PFSK-1 (cell line): ENCODE data around the gene ADGRB2.

ENCODE experiments used
- FOXP2 ChIP-seq: optimal IDR thresholded peaks from 2 replicates; pipeline ENCODE3; 2011; ENCODE audit warnings: borderline replicate concordance, control low read depth, inconsistent platforms; ENCODE audit not compliant: insufficient read depth; ENCODE audit errors: extremely low read length, extremely low read depth
- POLR2AphosphoS5 ChIP-seq: IDR thresholded peaks from 2 replicates; pipeline ENCODE4 v1.6.1; 2012; ENCODE audit warnings: low read depth, mild to moderate bottlenecking, control low read depth, low read length, moderate library complexity
- REST ChIP-seq, 2 experiments: IDR thresholded peaks; 2 replicates each; pipeline versions ENCODE4 v1.6.1 to v1.8.0; 2011 to 2012; ENCODE audit warnings: low read depth in 2 of 2, low read length in 2 of 2, control low read depth in 1 of 2, inconsistent platforms in 1 of 2, mild to moderate bottlenecking in 1 of 2, moderate library complexity in 1 of 2; ENCODE audit not compliant: insufficient read depth in 1 of 2
- SIN3A ChIP-seq: IDR thresholded peaks from 2 replicates; pipeline ENCODE4 v1.6.1; 2012; ENCODE audit warnings: mild to moderate bottlenecking, low read length, moderate library complexity, borderline replicate concordance; ENCODE audit not compliant: insufficient read depth
- TAF1 ChIP-seq: IDR thresholded peaks from 2 replicates; pipeline ENCODE4 v1.6.1; 2012; ENCODE audit warnings: low read length, control low read depth, borderline replicate concordance; ENCODE audit not compliant: insufficient read depth

Gene ADGRB2

DNA sequence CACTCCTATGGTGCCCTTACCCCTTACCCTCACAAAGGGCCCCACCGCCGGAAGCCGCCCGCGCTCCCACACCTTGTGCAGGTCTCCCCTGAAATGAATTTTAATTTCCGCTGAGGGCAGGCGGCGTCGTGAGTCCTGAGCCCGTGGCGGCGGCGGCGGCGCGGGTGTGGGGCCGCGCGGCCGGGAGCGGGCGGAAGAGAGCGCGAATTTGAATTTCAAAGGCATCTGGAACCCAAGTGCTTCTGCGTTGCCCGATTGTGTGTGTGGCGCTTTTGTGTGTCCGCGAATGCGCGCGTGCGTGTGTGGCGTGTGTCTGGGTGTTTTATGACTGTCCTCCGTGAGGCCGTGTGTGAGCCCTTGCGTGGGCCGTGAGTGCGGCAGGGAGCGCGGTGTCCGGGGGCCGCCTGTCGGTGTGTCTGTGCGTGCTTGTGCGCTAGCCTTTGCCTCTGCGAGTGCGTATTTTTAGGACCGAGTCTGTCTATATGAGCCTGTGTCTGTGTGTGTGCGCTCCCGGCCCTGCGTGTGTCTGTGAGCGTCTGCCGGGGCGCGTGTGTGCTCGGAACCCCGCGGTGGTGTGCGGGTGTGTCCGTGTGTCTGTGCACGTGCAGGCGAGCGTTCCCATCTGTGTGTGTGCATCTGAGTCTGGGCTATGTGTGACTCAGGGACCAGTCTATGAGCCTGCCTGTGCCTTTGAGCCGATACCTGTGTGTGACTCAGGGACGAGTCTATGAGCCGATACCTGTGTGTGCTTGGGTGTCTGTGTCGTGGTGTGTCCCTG is 7.9 kb upstream of the ADGRB2 start:
- TF ChIP-seq REST (IDR thresholded peaks at IDR 0.05; ENCODE audit: insufficient read depth in 1 of 2, low read depth in 2 of 2, low read length in 2 of 2) (no peak), POLR2AphosphoS5 (no peak), FOXP2 (no peak), SIN3A (no peak), TAF1 (no peak)

GRCh38 chr1:31769720-31770390 is 5.7 kb upstream of the ADGRB2 start:
- TF ChIP-seq POLR2AphosphoS5 (no peak), TAF1 (no peak), FOXP2 (no peak), SIN3A (no peak), REST (IDR thresholded peaks at IDR 0.05; ENCODE audit: insufficient read depth in 1 of 2, low read depth in 2 of 2, low read length in 2 of 2) (no peak)

DNA sequence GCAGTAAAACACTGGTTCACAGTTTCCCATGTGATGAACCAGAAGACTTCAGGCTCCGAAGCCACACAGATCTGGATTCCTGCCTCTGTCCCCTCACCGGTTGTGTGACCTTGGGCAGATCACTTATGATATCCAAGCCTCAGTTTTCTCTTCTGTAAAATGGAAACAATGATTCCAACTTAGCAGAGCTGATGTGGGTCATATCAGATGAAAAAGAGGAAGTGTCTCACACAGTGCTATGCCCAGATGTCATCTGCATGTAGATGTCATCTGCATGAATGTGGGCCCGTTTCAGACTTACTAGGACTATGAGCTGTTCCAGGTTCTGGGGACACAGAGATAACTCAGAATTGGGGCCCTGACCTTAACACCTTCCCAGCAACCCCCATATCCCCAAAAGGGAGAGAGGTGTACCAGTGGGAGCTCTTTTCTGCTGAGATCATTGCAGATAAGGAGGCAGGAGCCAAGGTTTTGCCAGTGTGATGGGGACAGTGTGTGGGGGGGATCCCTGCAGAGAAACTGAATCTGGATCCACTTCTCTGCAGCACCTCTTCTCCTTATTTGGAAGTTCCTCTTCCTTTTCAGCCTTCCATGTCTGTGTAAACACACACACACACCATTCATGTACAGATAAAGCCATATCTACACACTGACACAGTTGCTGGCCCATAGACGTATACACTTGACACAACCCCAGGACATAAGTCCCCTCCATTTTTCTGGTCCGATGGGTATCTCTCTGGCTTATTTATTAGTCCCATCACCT is 5.0 kb upstream of the ADGRB2 start:
- TF ChIP-seq FOXP2: no peak

DNA sequence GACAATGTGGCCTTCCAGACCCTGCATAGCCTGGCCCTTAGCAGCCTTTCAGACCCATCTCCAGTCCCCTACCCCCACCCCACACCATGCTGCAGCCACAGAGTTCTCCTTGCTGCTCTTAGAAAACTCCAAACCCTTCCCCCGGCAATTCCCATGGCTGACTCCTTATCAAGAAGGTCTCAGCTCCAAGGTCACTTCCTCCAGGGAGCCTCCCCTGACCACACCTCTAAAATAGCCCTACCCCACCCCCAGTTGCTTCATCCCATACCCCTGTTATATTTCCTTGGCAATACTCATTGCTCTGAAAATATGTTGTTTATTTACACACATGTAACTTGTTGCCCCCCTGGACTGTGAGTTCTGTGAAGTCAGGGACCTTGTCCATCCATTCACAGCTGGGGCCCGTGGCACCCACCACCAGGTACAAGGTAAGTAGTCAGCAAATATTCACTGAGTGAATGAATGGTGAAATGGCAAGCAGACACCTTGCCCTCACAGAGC is 4.3 kb upstream of the ADGRB2 start:
- TF ChIP-seq REST (IDR thresholded peaks at IDR 0.05; ENCODE audit: insufficient read depth in 1 of 2, low read depth in 2 of 2, low read length in 2 of 2) (no peak), FOXP2 (no peak), TAF1 (no peak), POLR2AphosphoS5 (no peak), SIN3A (no peak)

DNA sequence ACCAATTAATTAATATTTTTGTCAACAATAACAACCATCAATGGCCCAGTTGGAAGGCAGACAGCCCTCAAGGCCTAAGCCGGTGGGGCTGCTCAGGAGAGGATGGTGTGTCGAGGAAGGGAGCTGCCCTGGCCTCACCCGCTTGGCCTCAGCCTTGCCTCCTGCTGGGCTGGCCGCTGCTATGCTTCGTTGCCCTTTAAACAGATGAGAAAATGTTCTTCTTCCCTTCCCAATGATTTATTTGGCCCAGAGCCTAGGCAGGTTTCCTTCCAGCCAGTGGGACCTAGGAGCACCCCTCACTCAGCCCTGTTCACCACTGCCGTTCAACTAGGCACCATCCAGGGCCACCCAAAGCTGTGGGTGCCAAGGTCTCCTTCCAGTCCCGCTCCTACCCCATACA is 3.1 kb upstream of the ADGRB2 start:
- TF ChIP-seq REST (IDR thresholded peaks at IDR 0.05; ENCODE audit: insufficient read depth in 1 of 2, low read depth in 2 of 2, low read length in 2 of 2) (no peak), POLR2AphosphoS5 (no peak), FOXP2 (no peak), SIN3A (no peak), TAF1 (no peak)
